Skeletal muscle cell (primary cell): ENCODE results near the gene ARL8A.
"Not testable (repeated sequence)": the region's sequence is repeated elsewhere in the genome, so short reads cannot be mapped to it uniquely, and the experiment has no call there.

Experiments
- DNase-seq: peaks from one replicate; pipeline ENCODE4 v3.0.0-alpha.2; 2010; ENCODE audit warnings: low read depth
- H3K4me3 ChIP-seq: 2 replicates; pipeline ENCODE4 v1.5.1; 2011; ENCODE audit warnings: low read depth, mild to moderate bottlenecking, control low read depth, low read length, moderate library complexity

The ARL8A gene

DNA sequence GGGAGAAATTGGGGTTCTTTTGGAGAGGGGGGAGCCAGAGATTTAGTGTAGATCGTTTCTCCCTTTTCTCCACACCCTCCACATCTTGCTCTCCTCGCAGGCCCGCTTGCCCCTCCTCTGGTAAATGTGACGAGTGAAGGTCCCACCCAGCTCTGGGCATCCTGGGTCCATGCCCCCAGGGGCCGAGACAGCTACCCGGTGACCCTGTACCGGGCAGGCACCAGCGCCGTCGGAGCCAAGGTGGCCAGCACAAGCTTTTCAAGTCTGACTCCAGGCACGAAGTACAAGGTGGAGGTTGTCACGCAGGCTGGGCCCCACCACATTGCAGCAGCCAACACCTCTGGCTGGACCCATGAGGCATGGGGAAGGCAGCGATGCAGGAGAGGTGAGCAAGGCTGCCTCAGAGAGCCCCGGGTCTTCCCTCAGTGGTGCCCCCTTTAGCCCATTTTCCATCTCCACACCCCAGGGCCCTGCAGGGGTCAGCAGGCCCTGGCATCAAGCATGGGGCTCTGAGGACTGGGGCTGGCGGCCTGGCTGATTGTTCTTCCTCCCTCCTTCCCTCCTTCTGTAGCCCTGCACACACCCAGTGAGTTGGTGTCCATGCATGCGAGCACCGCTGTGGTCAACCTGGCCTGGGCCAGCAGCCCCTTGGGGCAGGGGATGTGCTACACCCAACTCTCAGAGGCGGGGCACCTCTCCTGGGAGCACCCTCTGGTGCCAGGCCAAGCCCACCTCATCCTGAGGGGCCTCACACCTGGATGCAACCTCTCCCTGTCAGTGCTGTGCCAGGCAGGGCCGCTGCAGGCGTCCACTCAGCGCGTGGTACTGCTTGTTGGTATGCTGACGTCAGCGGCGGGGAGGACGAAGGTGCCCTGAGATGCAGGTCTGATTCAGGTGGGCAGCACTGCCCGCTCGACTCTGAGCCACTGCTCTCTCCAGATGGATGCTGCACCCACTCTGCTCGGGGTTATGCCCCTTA is 32.7 kb upstream of the ARL8A start:
- H3K4me3 ChIP-seq: no peak overlapping the region
- no peak for DNase-seq

DNA sequence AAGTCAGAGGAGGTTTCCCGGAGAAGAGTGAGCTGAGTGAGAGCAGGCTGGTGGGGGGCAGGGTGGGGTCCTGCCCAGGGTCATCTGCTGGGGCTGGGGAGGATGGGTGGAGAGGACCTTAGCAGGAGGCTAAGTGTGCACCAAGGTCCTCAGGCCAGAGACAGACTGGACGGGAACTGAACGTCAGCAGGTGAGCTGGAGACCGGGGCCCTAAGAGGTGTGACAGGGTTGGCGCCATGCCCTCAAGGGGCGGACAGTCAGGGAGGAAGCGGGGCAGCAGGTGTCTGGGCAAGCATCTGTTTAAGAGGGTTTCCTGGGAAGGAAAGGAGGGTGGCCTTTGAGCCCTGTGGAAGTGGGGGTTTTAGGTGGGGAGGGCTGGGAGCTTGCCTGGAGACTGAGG is 29.5 kb upstream of the ARL8A start:
- no peak for DNase-seq
- no peak overlapping the region for H3K4me3 ChIP-seq

DNA sequence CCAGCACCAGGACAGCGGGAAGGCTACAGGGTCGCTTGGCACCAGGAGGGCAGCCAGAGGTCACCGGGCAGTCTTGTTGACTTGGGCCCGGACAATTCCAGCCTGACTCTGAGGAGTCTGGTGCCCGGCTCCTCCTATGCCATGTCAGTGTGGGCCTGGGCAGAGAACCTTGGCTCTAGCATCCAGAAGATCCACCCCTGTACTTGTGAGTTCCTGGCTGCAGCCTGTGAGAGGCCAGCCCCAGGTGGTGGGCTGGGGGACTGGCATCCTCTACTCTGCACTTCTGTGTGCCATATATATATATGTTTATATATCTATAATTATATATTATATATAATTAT is 27.4 kb upstream of the ARL8A start:
- no peak for DNase-seq
- no peak overlapping the region for H3K4me3 ChIP-seq

DNA sequence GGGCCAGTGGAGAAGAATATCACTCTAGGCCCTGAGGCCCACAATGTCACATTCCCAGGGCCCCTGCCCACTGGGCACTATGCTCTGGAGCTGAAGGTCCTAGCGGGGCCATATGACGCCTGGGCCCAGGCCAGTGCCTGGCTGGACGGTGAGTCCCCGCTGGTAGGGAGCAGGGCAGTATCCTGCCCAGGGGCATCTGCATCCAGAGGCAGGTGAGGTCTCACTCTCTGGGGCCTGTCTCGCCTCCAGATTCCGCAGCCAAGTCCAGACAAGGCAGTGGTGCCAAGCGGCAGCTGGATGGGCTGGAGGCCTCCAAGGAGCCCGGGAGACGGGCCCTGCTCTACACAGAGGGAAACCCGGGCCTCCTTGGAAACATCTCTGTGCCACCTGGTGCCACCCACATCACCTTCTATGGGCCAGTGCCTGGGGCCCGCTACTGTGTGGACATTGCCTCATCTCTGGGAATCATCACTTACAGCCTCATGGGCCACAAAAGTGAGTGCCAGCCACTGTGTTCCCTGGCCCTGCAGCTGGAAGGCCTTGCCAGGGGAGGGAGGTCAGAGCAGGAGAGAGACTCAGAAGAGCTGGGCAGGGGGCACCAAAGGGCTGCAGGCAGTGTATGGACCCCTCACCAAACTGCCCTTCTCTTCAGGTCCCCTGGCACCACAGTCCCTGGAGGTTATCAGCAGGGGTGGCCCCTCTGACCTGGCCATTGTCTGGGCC is 26.9 kb upstream of the ARL8A start:
- no peak for DNase-seq
- H3K4me3 ChIP-seq: no peak overlapping the region

DNA sequence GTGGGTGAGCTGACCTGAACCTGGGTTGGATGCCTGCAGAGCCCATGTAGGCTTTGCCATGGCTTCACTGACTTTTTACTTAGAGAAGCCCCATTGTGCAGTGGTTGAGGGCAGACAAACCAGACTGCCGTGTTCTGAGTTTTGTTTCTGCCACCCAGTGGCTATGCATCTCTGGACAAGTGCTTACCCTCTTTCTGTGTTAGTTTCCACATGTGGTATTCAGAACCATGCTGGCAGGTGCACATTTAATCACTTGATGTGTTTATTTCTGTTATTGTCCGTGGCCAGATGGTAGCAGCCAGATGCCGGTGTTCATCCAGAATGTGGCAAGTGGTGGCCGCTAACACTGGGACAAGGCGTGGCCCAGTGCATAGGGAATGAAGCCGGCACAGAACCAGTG is 26.2 kb upstream of the ARL8A start:
- no peak for DNase-seq
- H3K4me3 ChIP-seq: no peak overlapping the region

DNA sequence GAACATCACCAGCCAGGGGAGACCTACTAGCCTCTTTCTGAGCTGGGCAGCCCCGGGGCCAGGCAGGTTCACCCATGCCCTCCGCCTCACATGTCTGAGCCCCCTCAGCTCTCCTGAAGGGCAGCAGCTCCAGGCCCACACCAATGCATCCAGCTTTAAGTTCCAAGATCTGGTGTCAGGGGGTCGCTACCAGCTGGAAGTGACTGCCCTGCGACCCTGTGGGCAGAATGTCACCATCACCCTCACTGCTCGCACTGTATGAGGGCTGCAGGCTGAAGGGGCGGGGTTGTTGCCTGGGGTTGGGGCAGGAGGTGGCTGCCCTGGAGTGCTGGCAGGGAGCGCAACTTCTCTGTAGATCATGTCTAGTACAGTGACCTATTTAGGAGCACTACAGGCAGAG is 24.3 kb upstream of the ARL8A start:
- no peak for DNase-seq
- H3K4me3 ChIP-seq: no peak overlapping the region

DNA sequence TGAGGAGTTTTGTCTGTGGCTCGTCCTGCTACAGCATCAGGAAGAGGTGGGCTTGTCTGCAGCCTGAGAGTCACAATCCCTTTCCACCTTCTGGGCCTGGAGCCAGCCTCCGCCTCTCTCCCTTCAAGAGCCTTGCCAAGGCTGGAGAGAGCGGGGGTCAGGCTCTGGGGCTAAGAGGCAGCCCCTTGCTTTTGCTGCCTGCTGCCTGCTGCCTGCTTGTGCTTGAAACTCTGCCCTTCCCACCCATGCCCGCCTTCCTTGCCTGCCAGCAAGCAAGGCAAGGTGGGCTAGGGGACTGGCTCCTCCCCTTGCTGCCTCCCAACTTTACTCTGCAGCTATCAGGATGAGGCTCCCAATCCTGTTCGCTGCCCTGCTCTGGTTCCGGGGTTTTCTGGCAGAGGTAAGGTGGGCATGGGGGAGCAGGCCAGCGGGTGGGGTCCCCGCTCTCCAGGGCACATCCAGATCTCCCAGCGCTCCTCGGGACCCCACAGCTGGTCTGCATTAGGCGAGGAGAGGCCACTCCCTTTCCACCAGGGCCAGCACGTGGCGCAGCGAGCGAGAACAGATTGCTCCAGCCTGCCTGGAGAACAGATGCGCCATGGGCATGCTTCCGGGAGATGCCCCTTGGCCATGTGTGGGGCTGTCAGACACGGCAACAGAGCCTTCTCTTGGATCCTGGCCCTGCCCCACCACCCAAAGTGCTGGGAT is 23.3 kb upstream of the ARL8A start:
- H3K4me3 ChIP-seq: no peak overlapping the region
- DNase-seq: no peak

DNA sequence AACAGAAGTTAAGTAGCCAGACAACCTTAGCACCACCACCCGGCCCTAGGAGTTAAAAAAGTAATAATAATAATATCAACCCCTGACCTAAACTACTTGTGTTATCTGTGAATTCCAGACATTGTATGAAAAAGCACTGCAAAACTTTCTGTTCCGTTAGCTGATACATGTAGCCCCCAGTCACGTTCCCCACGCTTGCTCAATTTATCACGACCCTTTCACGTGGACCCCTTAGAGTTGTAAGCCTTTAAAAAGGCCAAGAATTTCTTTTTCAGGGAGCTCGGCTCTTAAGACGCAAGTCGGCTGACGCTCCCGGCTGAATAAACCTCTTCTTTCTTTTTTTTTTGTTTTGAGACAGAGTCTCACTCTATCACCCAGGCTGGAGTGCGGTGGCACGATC is 22.5 kb upstream of the ARL8A start:
- not testable (repeated sequence) for H3K4me3 ChIP-seq, DNase-seq

DNA sequence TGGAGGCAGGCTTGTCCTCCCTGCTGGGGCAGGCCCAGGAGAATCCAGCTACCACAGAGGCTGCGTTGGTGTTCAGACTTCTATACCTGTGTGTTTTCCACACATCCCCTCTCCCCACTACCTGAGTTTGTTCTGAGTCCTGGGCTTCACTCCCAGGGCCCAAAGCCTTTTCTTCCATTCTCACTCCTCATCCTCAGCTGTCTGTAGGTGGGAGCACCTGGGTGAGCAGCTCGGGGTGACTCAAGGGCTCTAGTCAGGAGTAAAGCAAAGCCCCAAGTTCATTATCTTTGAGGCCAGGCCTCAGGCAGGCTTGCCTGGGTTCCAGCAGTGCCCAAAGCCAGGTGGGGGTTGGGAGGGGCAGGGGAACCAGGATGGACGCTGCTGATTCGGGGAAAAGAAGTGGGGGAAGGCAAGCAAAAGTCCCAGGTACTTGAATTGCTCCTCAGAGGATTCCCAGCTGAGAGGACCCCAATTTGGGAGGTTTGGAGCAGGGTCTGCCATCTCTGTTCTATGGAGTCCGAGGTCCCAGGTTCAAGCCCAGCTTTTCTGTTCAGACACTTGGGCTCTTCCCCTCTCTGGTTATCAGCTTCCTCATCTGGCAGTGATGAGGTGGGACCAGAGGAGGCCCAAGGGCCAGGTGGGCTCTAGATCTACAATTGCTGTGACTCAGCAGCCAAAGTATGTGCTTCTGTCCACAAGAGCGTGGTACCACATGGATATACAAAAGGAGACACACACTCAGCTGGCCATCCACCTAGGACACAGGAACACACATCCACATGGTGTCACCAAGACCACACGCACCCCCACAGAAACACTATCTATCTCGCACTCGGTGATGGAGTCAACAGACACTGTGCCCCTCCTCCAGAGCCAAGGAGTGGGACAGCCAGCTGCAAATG is 21.7 kb upstream of the ARL8A start:
- no peak overlapping the region for H3K4me3 ChIP-seq
- DNase-seq: no peak

DNA sequence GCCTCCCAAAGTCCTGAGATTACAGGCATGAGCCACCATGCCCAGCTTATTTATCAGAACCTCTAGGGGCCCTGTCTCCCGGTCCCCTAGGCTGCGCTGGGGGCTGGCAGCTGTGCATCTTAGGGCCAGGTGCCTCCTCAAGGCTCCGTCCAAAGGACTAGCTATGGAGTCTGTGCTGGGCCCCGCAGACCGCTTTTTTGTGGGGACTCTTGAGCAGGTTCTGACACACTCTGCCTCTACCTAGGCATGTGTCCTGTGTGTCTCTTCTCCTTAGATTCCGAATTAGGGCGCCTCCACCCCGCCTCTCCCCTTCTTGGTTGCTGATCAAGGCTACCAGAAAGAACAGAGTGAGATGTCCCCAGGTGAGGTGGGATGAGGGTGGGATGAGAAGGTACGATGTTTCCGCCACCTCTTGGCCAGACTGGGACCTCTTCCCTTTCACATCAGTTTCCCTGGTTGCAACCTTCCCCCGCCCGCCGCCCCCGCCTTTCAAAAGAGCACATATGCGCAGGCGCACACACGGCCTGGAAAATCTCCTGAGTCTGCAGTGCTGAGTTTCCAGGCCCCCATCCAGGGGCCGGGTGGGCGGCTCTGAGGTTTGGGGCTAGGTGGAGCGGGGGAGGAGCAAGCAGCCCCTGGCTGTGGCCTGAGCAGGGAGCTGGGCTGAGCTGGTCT is 20.9 kb upstream of the ARL8A start:
- no peak for DNase-seq
- H3K4me3 ChIP-seq: no peak overlapping the region

DNA sequence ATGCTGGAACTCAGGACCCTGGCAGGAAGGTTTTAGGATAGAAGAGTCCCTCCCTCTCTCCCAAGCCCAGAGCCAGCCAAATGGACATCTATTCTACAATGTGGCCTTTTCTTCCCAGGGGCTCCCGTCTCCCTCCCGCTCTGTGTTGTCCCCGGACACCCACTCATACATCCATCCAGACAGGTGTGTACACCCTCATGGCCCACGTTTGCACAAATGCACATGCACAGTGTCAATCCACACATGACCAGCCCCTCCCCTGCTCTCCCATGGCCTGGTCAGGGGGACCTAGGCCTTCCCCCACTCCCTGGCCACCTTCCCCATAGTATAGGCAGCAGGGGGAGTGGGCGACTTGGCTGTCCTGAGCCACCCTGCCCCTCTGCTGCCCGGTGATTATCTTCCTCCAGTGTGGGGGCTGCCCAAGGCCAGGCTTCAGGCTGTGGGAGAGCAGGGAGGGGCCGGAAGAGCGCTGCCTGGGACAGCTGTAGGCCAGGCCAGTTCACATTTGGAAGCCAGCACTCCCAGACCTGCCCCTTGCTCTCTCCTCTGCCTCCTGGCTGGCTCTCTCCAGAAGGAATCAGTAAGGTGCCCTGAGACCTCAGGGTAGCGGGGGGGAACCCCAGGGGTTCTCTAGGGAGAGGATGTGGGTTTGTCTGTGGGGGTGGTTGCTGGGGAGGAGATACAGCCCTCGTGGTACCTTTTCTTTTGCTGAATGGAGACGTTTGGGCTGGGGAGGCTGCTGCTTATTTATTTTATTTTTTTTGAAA is 19.9 kb upstream of the ARL8A start:
- DNase-seq: no peak
- H3K4me3 ChIP-seq: no peak overlapping the region

DNA sequence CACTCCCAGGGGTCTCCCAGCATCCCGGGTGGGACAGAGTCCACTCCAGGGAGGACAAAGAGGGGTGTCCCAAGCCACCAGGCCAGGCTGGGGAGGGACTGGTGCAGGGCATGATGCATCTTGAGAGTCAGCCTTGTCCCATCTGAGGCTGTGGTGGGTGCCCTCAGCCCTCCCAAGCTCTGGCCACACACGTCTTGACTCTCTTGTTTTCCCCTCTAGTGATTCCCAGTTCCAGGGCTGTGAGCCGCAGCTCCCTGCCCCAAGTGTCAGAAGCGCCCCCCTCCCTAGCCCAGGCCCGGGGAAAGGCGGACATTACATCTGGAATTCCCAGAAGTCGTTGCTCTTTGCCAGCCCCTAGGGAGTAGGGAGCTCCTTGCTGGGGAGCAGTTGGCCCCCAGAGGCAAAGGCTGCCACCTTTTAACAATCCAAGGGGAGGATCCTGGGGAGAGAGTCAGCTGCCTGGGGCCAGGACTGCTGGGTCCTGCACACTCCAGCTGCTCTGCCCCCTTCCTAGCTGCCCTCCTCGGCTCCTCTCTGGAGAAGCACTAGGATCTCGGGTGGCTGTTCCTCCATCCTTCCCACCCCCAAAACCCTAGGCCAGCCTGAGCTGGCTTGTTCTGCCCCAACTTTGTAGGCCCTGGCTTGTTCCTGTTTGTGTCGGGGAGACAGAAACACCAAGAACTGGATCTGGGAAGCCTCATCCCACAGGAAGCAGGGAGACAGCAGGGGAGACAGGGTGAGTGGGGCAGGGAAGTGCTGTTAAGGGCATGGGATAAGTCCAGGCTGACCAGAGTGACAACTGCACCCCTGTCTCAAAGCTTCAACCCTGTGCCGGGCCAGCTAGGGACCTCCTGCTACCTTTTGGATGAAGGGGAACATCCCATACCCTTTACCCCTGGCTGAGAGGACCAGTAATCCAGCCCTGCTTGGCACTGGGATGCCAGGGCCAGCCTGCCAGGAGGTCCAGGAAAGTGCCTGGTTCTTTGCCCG is 19.0 kb upstream of the ARL8A start:
- DNase-seq: no peak
- H3K4me3 ChIP-seq: no peak overlapping the region

DNA sequence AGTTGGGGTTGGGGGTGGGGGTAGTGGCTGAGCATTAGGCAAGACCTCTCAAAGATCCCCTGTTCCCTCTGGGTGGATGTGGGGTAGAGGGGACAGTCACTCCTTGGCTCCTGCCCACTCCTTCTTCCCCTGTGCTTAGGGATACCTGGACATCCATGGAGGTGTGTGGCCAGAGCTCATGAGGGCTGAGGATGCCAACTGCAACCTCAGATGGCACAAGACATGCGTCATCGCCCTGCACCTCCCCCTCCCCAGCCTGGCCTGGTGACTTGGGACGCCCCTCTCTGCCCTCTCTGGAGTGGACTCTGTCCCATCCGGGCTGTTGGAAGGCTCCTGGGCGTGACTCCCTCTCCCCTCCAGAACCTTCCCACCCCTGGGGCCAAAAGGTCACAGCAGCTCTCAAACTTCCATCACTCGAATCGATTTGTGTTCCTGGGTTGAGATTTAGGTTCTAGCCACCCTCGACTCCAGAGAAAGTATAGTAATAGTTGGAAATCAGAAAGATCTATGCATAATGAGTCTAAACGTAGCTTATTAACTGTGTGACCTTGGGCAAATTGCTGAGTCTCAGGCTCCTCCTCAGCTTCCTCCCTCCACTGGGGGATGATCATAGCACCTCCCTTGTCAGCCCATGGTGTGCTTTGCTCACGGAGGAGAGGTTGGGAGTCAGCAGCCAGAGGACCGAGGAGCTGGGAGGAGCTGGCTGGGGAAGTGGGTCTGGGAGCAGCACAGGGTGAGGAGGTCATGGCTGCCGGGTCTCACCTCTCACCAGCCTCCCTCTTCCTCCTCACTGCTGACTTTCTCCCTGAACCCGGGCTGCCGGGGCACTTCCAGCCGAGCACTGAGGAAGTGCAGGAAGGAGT is 18.1 kb upstream of the ARL8A start:
- no peak overlapping the region for H3K4me3 ChIP-seq
- no peak for DNase-seq

DNA sequence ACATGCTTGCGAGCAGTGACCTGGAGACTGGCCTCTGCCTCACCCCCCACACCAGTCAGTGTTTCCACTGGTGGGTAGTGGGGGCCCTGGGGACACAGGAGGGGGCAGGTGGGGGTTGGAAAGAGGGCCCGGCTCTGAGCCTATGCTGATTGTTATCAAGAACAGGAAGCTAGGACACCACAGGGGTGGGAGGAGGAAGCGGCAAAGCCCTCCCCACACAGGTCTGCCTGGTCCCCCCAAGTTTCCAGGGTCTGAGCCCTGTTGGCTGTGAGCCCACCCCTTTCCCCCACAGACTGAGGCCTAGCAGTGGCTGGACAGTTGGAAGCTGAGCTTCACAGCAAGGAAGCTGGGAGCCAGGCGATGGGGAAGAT is 17.5 kb upstream of the ARL8A start:
- H3K4me3 ChIP-seq: no peak overlapping the region
- DNase-seq: no peak

DNA sequence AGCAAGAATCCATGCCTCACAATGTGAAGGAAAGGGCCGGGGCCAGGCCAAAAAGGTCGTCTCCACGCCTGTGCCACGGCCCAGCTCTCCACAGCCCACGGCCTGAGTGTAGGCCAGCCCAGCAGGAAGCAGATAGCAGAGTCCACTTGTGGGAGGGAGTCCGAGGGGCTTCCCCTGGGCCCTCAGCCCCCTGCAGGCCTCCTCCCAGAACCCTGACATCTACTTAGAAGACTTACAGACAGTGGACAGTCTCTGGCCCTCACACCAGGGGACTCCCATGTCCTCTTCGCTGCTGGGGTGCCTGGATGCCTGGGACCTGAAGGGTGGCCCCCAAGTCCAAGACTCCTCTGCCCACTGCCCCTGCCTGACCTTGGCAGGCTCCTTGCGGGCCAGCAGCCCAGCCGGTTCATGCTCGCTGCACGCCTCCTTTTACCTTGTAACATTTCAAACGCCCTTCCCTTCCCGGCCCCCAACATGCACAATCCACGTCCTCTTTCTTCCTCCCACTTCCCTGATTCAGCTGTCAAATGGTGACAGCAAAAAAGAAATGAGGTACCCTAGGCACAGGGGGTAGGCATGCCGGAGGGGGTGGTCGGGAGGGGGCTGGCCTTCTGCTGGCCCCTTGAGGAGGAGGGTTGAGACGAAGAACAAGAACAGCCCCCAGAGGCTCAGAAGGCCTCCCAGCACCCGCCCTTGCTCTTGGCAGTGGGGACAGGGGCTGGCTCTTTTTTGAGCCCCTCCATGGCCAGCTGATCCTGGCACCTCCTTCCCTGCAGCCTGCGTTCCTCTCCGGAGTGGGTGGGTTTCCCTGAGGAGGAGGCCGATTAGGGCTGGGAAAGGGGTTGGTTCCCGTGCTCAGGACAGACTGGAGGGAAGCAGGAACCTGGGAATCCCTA is 16.9 kb upstream of the ARL8A start:
- no peak overlapping the region for H3K4me3 ChIP-seq
- DNase-seq: no peak
